RKO (cell line): ENCODE results near the gene FNBP1L.
"Not testable (repeated sequence)": the region's sequence is repeated elsewhere in the genome, so short reads cannot be mapped to it uniquely, and the experiment has no call there.

ENCODE experiments used
- DNase-seq: peaks from one replicate; pipeline ENCODE4 v3.0.0-alpha.2; 2016; ENCODE audit warnings: low spot score

FNBP1L gene

DNA sequence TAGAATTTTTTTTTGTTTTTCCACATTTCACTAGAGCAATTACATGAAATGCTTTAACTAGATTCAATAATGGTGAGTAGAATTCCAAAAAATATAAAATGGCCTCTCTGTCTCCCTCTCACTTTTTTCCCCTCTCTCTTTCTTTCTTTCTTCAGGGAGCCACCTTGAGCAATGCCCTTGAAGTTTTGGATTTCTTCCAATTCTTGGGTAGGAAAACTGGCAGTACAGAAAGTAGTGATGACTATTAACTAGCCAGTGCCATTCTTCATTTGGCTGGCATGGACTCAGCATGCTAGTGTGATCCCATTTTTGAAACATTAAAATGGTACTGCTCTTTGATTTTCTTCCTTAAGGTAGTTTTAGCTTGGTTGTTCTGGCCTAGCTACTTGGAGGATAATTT lies 4.5 kb upstream of the FNBP1L start:
- no peak for DNase-seq

DNA sequence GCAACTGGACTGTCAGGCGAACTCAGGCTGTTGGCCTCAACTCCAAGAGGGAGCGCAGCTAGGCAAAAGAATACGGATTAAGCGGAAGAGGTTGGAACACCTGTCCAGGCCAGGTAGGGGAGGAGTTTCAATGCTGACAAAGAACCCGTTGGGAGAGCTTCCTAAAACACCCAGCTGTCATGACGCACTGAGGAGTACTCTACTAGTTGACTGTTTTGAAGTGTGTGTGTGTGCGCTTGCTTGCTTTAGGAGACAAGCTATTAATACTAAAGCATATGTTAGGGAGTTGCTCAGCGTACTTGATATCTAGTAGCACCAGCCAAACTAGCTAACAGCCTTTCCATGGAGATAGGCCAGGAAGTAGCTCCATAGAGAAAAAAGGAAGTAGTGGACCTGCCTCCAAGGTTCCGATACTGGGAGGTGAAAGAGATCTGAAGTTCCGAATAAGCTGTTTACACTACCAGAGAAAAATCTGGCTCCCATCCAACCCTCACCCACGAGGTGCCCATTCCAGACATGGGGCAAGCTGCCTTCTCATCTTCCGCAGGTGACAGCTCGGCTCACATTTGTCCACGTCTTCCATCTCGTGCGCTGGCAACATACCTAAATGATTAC lies 974 bp upstream of the FNBP1L start:
- peak; percentile 12 for DNase-seq

DNA sequence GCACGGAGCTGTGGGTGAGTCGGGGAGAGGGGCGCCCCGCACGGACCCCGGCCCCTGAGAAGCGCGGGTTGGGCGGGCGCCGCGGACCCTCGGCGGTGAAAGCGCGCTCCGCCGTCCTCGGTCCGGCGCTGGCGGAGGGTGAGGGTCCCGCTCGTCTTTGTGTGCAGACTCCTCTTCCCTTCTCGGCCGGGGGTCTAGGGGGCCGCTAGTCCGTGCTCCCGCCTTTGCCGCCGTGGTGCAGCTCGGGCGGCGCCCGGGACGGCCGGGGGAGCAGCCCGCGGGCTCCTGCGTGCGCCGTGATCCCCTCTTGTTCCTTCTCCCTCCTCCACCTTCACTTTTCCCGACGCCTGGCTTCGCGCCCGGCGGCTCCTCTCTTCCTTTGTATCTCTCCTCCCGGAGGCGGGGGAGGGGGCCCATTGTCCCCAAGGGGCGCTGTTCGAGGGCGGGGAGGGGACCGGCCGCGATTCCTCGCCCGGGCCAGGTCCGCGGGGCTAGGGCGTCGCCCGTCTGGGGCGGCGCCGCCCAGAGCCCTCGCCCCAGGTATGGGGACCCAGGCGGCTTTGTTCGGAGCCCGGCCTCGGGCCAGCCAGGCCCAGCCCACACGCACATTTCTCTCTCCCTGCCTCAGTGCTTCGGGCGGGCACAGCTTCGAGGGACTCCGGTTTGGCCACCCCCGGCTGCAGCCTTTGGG lies 519 bp downstream of the FNBP1L start:
- peak; percentile 38 for DNase-seq

DNA sequence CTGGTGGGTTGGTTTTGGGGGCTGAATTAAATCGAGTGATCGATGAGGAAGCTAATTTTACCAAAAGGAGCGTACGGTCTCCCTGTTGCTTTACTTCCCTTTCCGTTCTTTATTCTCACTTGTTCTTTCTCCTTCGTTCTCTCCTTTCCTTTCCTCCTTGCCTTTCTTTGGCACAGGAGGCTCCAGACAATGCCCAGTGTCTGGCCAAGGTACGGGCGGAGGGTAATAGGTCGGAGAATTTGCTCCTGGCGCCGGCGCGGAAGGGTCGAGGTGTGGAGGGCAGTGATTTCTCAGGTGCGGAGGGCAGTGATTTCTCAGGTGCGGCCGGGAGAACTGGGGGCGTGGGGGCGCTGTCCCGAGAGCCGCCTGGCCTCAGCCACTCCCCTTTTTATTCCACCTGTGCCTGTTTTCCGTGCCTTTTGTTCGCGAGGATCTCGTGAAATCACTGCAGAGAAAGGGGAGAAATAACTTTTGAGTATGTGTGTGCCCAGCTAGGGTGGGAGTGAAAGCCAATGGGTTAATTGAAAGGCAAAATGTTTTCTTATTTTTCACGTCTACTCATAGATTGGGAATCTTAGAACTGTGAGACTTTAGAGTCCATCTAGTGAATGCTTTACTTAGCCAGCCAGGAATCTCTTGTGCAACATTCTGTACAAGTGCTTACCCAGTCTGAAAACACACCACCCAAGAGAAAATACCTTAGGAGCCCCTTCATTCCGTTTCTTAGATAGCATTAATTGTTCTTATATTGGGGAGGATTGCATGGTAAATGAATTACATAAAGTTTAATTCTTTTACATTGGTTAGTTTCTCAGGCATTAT lies 1.3 kb downstream of the FNBP1L start:
- peak; percentile 64 for DNase-seq

DNA sequence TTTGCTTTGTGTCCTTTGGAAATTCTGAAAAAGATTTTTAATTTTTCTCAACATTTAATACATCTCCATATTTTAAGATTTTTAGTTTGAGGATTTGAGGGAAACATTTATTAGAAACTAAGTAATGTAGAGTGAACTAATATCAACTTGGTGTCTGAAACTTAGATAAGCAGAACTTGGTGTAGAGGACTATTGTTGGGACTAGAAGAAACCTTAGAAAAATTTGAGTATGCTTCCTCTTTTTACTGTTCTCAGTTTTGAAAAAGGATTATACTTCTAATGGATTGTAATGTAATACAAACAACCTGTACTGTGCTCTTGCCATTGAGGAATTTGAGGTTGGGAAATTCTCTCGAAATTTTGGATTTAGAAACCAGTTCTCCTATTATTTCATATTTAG lies 2.4 kb downstream of the FNBP1L start:
- DNase-seq = no peak

DNA sequence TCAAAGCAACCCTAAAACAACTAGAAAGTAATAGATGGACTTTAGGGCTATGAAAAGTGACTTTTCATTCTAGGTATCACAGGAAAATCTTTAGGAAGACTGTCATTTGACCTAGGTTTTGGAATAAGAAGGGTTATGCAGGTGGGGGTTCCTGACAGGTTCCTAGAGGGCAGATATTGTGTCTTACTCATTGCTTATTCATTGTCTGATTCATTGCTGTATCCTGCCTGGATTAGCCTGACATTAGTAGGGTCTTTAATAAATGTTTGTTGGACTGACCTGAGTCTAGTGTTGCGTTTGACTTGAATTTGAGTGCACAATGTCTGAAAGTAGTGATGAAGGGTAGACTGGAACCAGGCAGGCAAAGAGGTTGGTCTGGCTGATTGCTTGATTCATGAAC lies 6.0 kb downstream of the FNBP1L start:
- peak; percentile 39 for DNase-seq

DNA sequence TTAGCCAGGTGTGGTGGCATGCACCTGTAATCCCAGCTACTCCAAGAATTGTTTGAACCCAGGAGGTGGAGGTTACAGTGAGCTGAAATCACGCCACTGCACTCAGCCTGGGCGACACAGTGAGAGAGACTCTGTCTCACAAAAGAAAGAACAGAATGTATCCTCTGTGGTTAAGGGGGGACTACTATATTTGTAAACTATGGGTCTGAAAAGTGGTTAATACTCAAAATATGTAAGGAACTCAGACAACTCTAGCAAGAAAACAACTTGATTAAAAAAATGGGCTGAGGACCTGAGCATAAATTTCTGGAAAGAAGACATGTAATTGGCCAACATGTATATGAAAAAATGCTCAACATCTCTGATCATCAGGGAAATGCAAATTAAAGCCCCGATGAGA lies 11.2 kb downstream of the FNBP1L start:
- DNase-seq = no peak

DNA sequence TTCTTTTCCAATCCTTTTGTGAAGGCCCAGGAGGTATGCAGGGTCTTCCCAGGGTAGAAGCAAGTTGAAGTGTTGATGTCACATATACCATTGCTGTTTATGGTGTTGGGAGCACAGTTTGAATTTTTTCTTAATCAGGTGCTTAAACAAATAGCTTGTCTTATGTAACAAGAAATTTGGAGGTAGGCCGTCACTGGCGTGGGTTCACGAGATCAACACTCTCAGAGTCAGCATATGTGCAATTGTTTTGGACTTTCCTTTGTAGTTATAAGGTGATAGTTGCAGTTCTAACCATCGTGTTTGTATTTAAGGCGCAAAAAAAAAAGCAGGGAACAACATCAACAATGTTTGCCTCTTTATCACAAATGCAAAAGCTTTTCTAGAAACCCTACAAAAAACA lies 13.3 kb downstream of the FNBP1L start:
- DNase-seq = no peak

DNA sequence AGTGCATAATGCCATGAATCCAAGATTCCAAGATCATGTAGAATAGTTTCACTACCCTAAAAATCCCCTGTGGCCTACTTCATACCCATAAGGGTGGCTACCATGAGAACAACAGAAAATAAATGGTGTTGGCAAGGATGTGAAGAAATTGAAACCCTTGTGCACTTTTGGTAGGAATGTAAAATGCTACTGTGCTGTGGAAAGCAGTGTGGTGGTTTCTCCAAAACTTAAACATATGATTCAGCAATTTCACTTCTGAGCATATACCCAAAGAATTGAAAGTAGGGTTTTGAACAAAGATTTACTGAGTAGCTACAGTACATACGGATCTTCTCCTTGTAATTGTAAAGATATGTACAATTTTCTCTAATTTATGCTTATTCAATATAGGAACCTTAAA lies 16.0 kb downstream of the FNBP1L start:
- no peak for DNase-seq

DNA sequence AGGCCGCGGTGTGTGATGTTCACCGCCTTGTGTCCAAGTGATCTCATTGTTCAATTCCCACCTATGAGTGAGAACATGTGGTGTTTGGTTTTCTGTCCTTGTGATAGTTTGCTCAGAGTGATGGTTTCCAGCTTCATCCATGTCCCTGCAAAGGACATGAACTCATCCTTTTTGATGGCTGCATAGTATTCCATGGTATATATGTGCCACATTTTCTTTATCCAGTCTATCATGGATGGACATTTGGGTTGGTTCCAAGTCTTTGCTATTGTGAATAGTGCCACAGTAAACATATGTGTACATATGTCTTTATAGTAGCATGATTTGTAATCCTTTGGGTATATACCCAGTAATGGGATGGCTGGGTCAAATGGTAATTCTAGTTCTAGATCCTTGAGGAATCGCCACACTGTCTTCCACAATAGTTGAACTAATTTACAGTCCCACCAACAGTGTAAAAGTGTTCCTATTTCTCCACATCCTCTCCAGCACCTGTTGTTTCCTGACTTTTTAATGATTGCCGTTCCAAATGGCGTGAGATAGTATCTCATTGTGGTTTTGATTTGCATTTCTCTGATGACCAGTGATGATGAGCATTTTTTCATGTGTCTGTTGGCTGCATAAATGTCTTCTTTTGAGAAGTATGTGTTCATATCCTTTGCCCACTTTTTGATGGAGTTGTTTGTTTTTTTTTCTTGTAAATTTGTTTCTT lies 17.6 kb downstream of the FNBP1L start:
- not testable (repeated sequence) for DNase-seq

DNA sequence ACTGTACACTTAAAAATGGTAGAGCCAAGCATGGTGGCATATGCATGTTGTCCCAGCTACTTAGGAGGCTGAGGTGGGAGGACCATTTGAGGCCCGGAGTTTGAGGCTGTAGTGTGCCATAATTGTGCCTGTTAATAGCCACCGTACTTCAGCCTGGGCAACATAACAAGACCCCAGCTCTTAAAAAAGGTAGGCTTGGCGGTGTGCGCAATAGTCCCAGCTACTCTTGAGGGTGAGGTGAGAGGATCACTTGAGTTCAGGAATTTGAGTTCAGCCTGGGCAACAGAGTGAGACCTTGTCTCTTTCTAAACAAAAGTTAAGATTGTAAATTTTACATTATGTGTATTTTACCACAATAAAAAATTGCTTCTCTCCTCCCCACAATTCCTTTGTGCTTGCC lies 19.7 kb downstream of the FNBP1L start:
- DNase-seq = no peak

DNA sequence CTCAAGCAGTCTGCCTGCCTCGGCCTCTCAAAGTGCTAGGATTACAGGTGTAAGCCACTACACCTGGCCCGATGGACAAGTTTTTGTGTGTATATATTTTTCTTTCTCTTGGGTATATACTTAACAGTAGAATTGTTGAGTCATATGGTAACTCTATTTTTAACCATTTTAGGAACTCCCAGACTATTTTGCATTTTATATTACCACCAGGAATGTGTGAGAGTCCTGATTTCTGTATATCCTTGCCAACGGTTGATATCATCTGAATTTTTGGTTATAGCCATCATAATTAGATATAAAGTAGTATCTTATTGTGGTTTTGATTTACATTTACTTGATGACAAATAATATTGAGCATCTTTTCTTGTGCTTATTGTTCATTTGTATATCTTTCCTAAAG lies 20.7 kb downstream of the FNBP1L start:
- DNase-seq = no peak

DNA sequence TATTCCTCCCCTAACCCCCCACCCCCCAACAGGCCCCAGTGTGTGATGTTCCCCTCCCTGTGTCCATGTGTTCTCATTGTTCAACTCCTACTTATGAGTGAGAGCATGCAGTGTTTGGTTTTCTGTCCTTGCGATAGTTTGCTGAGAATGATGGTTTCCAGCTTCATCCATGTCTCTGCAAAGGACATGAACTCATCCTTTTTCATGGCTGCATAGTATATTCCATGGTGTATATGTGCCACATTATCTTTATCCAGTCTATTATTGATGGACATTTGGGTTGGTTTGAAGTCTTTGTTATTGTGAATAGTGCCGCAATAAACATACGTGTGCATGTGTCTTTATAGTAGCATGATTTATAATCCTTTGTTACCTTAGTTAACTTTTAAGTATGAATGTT lies 21.3 kb downstream of the FNBP1L start:
- DNase-seq = not testable (repeated sequence)

DNA sequence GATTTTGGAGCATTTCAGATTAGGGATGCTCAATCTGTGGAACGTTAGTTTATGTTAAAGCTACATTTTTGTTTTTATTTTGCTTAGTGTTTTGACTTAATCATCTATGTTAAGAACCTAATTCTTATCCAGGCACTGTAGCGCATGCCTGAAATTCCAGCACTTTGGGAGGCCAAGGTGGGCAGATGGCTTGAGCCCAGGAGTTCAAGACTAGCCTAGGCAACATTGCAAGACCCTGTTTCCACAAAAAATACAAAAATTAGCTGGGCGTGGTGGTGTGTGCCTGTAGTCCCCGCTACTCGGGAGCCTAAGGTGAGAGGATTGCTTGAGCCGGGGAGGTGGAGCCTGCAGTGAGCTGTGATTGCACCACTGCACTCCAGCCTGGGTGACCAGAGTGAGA lies 23.4 kb downstream of the FNBP1L start:
- DNase-seq = no peak

DNA sequence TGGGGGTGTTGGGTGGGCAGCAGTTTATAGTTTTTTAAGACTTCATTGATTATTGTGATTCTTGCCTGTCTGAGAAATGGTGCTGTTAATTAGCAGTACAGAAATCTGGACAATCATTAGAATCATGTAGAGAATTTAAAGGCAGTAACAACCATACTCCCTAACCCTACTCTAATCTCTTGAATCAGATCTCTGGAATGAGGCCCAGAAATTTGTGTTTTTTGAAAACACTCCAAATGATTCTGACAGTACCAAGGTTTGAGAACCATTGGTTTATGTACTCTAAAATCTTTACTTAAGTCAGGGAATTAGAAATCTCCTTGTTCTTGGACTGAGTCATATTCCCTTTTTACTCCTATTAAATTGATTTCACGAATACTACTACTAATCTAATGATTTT lies 24.0 kb downstream of the FNBP1L start:
- no peak for DNase-seq

DNA sequence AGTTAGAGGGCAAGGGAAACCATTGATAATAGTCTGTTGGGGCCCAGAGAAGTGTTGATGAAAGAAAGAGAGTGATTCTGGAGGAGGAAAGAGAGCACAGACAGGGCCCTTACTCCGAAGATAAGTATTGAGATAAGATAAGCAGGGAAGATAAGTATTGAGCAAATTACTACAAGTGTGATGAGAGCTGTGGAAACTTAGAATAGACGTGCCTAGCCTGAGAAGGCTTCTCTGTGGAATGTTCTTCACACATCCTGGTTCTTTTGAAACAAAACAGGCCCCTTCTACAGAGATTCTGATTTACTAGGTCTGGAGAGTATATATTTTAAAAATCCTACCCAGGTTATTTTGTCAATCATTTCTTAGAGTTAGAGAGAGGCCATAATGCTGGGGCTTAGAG lies 26.4 kb downstream of the FNBP1L start:
- no peak for DNase-seq

DNA sequence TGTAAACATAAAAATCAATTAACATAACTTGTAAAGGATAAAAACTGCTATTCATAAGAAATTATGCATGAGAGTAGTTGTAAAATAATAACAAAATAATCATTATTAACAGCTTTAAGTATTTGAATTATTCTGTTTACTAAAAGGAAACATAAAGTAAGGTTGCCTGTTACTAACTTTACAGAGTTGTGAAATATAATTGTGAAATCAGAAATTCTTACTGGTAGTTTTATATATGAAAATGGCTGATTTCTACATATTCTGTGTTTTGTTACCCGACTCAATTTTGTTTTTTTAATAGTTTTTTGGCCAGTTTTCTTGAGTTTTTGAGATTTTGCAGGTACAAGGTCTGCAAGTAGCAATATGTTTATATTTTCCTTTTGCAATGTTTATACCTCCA lies 27.8 kb downstream of the FNBP1L start:
- no peak for DNase-seq

DNA sequence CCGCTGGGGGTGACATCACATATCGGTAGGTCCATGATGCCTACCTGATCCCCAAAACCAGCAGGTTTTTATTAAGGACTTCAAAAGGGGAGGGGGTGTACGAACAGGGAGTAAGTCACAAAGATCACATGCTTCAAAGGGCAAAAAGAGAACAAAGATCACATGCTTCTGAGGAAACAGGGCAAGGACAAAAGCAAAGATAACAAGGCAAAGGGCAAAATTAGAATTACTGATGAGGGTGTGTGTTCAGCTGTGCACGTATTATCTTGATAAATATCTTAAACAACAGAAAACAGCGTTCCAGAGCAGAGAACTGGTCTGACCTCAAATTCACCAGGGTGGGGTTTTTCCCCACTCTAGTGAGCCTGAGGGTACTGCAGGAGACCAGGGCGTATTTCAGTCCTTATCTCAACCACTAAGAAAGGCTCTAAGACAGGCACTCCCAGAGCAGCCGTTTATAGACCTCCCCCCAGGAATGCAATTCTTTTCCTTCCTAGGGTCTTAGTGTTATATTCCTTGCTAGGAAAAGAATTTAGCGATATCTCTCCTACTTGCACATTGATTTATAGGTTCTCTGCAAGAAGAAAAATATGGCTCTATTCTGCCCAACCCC lies 31.3 kb downstream of the FNBP1L start:
- not testable (repeated sequence) for DNase-seq

DNA sequence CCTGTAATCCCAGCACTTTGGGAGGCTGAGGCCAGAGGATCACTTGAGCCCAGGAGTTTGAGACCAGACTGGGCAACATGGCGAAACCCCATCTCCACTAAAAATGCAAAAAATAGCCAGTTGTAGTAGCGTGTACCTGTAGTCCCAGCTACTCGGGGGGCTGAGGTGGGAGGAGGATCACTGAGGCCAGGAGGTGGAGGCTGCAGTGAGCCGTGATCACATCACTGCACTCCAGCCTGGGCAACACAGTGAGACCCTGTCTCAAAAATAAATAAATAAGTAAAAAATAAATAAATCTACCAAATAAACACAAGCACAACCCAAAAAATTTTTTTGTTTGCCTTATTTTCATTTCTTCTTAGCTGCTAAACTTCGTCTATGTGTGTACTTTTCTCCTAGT lies 34.0 kb downstream of the FNBP1L start:
- DNase-seq = not testable (repeated sequence)

DNA sequence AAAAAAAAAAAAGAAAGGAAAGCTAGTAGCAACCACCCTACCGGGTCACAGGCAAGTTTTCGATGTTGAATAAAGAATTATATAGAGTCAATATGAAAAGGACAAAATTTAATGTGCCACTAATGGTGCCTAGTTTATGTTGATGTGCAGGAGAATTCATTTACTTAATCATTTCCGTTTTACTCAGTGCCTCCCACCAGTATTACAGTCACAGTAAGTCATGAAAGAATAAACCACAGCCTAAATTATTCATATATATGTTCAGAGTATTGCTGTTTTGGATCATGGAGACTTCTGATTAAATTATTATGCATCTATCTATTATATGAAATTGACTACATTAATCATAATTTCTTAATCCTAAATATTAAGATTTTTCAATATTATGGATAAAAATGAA lies 35.3 kb downstream of the FNBP1L start:
- peak; percentile 34 for DNase-seq

DNA sequence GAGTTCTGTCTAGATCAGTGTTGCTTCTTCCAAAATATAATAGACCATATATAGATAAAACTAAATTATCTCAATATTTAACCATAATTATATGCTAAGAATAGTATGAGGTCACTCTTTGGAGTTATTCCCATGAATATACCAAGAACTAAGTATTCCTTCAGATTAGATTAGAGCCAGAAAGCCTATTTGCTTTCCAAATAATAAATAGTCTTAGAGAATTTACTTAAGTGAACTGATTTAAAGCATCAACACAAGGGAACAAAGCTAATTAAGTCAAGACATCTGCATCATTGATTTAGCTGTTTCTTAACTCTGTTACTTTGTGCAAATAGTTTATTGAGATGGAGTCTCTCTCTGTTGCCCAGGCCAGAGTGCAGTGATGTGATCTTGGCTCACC lies 35.7 kb downstream of the FNBP1L start:
- DNase-seq = no peak

DNA sequence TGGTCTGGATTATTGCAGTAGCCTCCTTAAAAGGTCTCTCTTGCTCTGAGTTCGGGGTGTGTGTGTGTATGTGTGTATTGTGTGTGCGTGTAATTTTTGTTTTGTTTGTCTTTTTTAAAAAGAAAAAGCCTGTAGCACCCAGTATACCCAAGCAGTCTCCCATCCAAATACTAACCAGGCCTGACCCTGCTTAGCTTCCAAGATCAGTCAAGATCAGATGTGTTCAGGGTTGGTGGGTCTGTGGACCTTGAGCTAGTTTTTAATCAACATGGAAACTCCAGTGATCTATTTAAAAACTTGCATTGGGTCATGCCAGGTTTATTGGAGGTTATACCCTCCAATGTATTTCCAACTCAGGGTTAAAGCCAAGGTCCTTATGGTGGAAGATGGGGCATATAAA lies 40.3 kb downstream of the FNBP1L start:
- DNase-seq = no peak
